ACC112 (cell line): Measurements from ENCODE around the gene GUCY1A2.

Experiments used
- H2AFZ ChIP-seq: fragments of 200-600 bp; sonication (generic); one replicate; pipeline ENCODE4 v1.6.0; 2017; ENCODE audit warnings: antibody characterized with exemption, low read length; ENCODE audit not compliant: unreplicated experiment
- H3K27ac ChIP-seq: fragments of 200-600 bp; sonication (generic); 2 replicates; pipeline ENCODE4 v1.5.1; 2014; ENCODE audit warnings: low read depth, mild to moderate bottlenecking, antibody characterized with exemption, low read length, moderate library complexity
- H3K27me3 ChIP-seq: fragments of 200-600 bp; sonication (generic); 2 replicates; pipeline ENCODE4 v1.6.1; 2014; ENCODE audit warnings: mild to moderate bottlenecking, antibody characterized with exemption, low read length, moderate library complexity, mixed read lengths; ENCODE audit not compliant: insufficient read depth
- H3K36me3 ChIP-seq: fragments of 200-600 bp; sonication (generic); 2 replicates; pipeline ENCODE4 v1.6.1; 2016; ENCODE audit warnings: mild to moderate bottlenecking, antibody characterized with exemption, low read length, moderate library complexity, mixed read lengths; ENCODE audit not compliant: insufficient read depth
- H3K4me1 ChIP-seq: fragments of 200-600 bp; sonication (generic); one replicate; pipeline ENCODE4 v1.6.1; 2016; ENCODE audit warnings: low read length, mixed read lengths; ENCODE audit not compliant: insufficient read depth, unreplicated experiment, control insufficient read depth
- H3K4me3 ChIP-seq: fragments of 200-600 bp; sonication (generic); 2 replicates; pipeline ENCODE4 v1.5.1; 2014; ENCODE audit warnings: mild to moderate bottlenecking, low read depth, low read length
- H3K79me2 ChIP-seq: fragments of 200-600 bp; sonication (generic); one replicate; pipeline ENCODE4 v1.6.0; 2016; ENCODE audit warnings: low read length; ENCODE audit not compliant: control insufficient read depth, unreplicated experiment, insufficient read depth

Gene GUCY1A2

DNA sequence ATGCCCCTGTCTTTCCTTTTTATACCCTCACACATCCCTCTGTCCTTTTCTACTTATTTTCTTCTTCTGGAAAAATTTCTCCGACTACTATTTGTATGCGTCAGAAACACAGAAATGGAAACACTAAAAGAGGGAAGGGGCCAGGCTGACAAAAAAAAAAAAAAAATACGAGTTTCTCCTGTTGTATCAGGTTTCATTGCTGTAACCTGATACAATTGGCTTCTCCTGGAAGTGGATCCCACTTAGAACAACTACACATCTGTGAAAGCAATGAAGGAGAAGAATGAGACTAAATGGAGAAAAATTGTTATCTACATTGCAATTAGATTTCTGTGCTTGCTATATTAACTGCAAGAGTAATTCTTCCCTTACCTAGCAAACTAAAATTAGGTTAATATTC, 393.9 kb downstream of the GUCY1A2 start:
- Histone ChIP-seq H3K79me2 (no peaks in the 10 kb centered on the region), H3K4me1 (no peaks in the 10 kb centered on the region), H3K27me3 (no peaks in the 10 kb centered on the region), H3K36me3 (no peaks in the 10 kb centered on the region), H2AFZ (no peak overlapping the region), H3K27ac (no peak overlapping the region), H3K4me3 (no peak overlapping the region)
